K562 (cell line): Measurements from ENCODE around the gene SH3D21. TPM values are rescaled to one million over a fixed set of nuclear protein-coding genes. Genes with fewer than 3 reads are reported as not detected.

Experiments
- ATAC-seq: fragments of 200-7000 bp; cut with Tn5 transposase; 3 replicates; pipeline ENCODE4 v1.9.1; 2020; ENCODE audit warnings: moderate library complexity
- BruUV-seq: library from RNA; stranded (reverse); fragments of 400-500 nt; replicated peaks from 2 replicates; lab custom pipeline; 2021; lab: Mats Ljungman, UMichigan
- CTCF ChIA-PET: fragments of 300-600 bp; formaldehyde crosslinking; extraction: SDS; loops from one replicate; lab custom pipeline; 2021; ENCODE audit warnings: low intra/inter-chr PET ratio; lab: Yijun Ruan, JAX
- POLR2A ChIA-PET: fragments of 300-600, 350-650 bp; sonication (Branson Sonifier 250); formaldehyde crosslinking; extraction: SDS; loops from one replicate; lab custom pipeline; 2021; ENCODE audit warnings: antibody characterized with exemption, inconsistent platforms; lab: Yijun Ruan, JAX
- DNase-seq, 4 experiments: peaks; one replicate each; pipeline versions ENCODE4 v3.0.0 to v3.0.0-alpha.2; 2011 to 2018; ENCODE audit warnings: low spot score in 3 of 4, mixed read lengths in 3 of 4; ENCODE audit errors: extremely low read depth in 1 of 4
- FAIRE-seq: peaks from 2 replicates; lab custom pipeline; 2011; peaks lifted over from hg19 to GRCh38; lab: Jason Lieb, UNC
- H2AFZ ChIP-seq: 2 replicates; pipeline ENCODE4 v1.6.0; 2011; ENCODE audit warnings: low read depth, low read length, control low read depth, inconsistent platforms
- H3K27ac ChIP-seq: fragments of 200-600 bp; 3 replicates; pipeline ENCODE4 v1.8.0; 2011; ENCODE audit warnings: low read depth, mild to moderate bottlenecking, control low read depth, inconsistent platforms, low read length, moderate library complexity, mixed read lengths; ENCODE audit errors: extremely low read depth
- H3K27me3 ChIP-seq, 2 experiments: fragments of 300-600 bp in 1 of 2; 2 replicates in 1 of 2; 3 replicates in 1 of 2; pipeline versions ENCODE4 v1.6.0 to v1.8.0; 2011; ENCODE audit warnings: inconsistent platforms in 2 of 2, low read length in 2 of 2, mild to moderate bottlenecking in 1 of 2, mixed read lengths in 1 of 2, moderate library complexity in 1 of 2; ENCODE audit not compliant: control insufficient read depth in 2 of 2, insufficient read depth in 2 of 2
- H3K36me3 ChIP-seq: fragments of 300-600 bp; 3 replicates; pipeline ENCODE4 v1.8.0; 2011; ENCODE audit warnings: mild to moderate bottlenecking, low read length, inconsistent platforms; ENCODE audit not compliant: control insufficient read depth, insufficient read depth
- H3K4me1 ChIP-seq, 2 experiments: fragments of 200-600 bp in 1 of 2; replicated peaks in 1 of 2; 2 replicates in 1 of 2; 3 replicates in 1 of 2; pipeline versions ENCODE4 v1.5.1 to v1.8.0; 2011; ENCODE audit warnings: inconsistent platforms in 2 of 2, low read length in 2 of 2, mild to moderate bottlenecking in 1 of 2, mixed read lengths in 1 of 2, moderate library complexity in 1 of 2; ENCODE audit not compliant: control insufficient read depth in 2 of 2, insufficient read depth in 2 of 2
- H3K4me2 ChIP-seq: 2 replicates; pipeline ENCODE4 v1.6.1; 2011; ENCODE audit warnings: low read length, control low read depth, inconsistent platforms, mixed read lengths; ENCODE audit not compliant: insufficient read depth
- H3K4me3 ChIP-seq: fragments of 200-600 bp; sonication (generic), shearing (Covaris generic); 2 replicates; pipeline ENCODE4 v1.5.1; 2016; ENCODE audit warnings: control low read depth, inconsistent platforms
- H3K79me2 ChIP-seq: fragments of 200-600 bp; 3 replicates; pipeline ENCODE4 v1.8.0; 2011; ENCODE audit warnings: low read length, inconsistent platforms; ENCODE audit not compliant: control insufficient read depth, insufficient read depth
- H3K9ac ChIP-seq, 2 experiments: 2 replicates each; pipeline versions ENCODE4 v1.6.0 to v1.6.1; 2011; ENCODE audit warnings: low read depth in 2 of 2, low read length in 2 of 2, control low read depth in 1 of 2, inconsistent platforms in 1 of 2, mild to moderate bottlenecking in 1 of 2, mixed read lengths in 1 of 2; ENCODE audit not compliant: insufficient read depth in 1 of 2
- H3K9me1 ChIP-seq: one replicate; pipeline ENCODE4 v1.6.0; 2011; ENCODE audit warnings: inconsistent platforms, mild to moderate bottlenecking, low read length, moderate library complexity; ENCODE audit not compliant: control insufficient read depth, insufficient read depth
- H3K9me3 ChIP-seq: replicated peaks from 2 replicates; pipeline ENCODE4 v1.5.1; 2011; ENCODE audit warnings: low read depth, low read length, inconsistent platforms; ENCODE audit not compliant: control insufficient read depth, insufficient read depth
- H4K20me1 ChIP-seq: replicated peaks from 2 replicates; pipeline ENCODE4 v1.6.1; 2011; ENCODE audit warnings: low read length, inconsistent platforms, mixed read lengths; ENCODE audit not compliant: control insufficient read depth, insufficient read depth
- BRD4 ChIP-seq: fragments of 200-600 bp; sonication (generic); IDR thresholded peaks from 2 replicates; pipeline ENCODE4 v1.6.1; 2017; ENCODE audit warnings: inconsistent platforms
- HMGN3 ChIP-seq: IDR thresholded peaks from 2 replicates; pipeline ENCODE4 v1.6.1; 2011; ENCODE audit warnings: borderline replicate concordance, low read depth, mild to moderate bottlenecking, mixed read lengths, low read length; ENCODE audit not compliant: insufficient read length; ENCODE audit errors: extremely low read depth
- HNRNPLL ChIP-seq: fragments of 200-400 bp; formaldehyde crosslinking; IDR thresholded peaks from 2 replicates; pipeline ENCODE4 v1.6.1; 2017; ENCODE audit warnings: low read length, low read depth, mild to moderate bottlenecking; ENCODE audit not compliant: poor library complexity, severe bottlenecking
- MBD2 ChIP-seq: sonication (generic); IDR thresholded peaks from 2 replicates; pipeline ENCODE4 v1.6.1; 2016; ENCODE audit warnings: low read depth, borderline replicate concordance
- POLR2G ChIP-seq: fragments of 200-400 bp; formaldehyde crosslinking; IDR thresholded peaks from 2 replicates; pipeline ENCODE4 v1.6.1; 2017; ENCODE audit warnings: low read depth, mild to moderate bottlenecking, antibody characterized with exemption, low read length, moderate library complexity
- RBM22 ChIP-seq: fragments of 200-400 bp; formaldehyde crosslinking; IDR thresholded peaks from 2 replicates; pipeline ENCODE4 v1.6.1; 2018; ENCODE audit warnings: low read length, low read depth; ENCODE audit not compliant: poor library complexity, severe bottlenecking
- SMARCA4 ChIP-seq: fragments of 450-650 bp; IDR thresholded peaks from 2 replicates; pipeline ENCODE4 v1.6.1; 2016
- SP1 ChIP-seq: sonication (generic); formaldehyde crosslinking; IDR thresholded peaks from 2 replicates; pipeline ENCODE4 v1.8.1; 2022; ENCODE audit warnings: mild to moderate bottlenecking, missing genetic modification reagents
- TCF3 ChIP-seq: sonication (generic); formaldehyde crosslinking; IDR thresholded peaks from 2 replicates; pipeline ENCODE4 v1.4.0; 2020; ENCODE audit warnings: mild to moderate bottlenecking, missing genetic modification reagents
- ZNF175 ChIP-seq: fragments of 200-800 bp; sonication (Bioruptor generic); IDR thresholded peaks from 2 replicates; pipeline ENCODE4 v1.6.1; 2016; ENCODE audit warnings: low read depth, mild to moderate bottlenecking, missing genetic modification characterization, missing compliant biosample characterization
- WGBS: fragments of 100-300 bp; shearing (Covaris generic); methylation state at CpG from one replicate; pipeline ENCODE4 v1.1.6; 2016; ENCODE audit warnings: low coverage, mixed read lengths; ENCODE audit not compliant: insufficient coverage; ENCODE audit errors: missing lambda C conversion rate; 5-methylcytosine and 5-hydroxymethylcytosine counted together
- in situ Hi-C: fragments of 300-500 bp; cut with MboI; formaldehyde crosslinking; loops from 4 replicates; pipeline ENCODE4 v1.15.0; 2018; ENCODE audit warnings: inconsistent platforms, mixed read lengths
- intact Hi-C: fragments of 100-400 bp; cut with micrococcal nuclease; formaldehyde crosslinking; loops from 2 replicates; pipeline ENCODE4 v1.14.2; 2022
- polyA plus RNA-seq, 8 experiments: library from polyadenylated mRNA; depleted of rRNA in 4 of 8; stranded (reverse) in 5 of 8; unstranded in 3 of 8; fragments of >200 nt; fragmentation: Nextera tagmentation in 2 of 8; fragmentation: Illumina TruSeq in 1 of 8; extraction: Ambion mirVana in 2 of 8; extraction: Trizol in 1 of 8; gene quantifications; 2 replicates each; pipeline versions ENCODE4 v1.2.1 to v1.2.3, GENCODE V29; 2011 to 2014; ENCODE audit warnings: inconsistent platforms in 1 of 8, missing spikeins in 1 of 8
- total RNA-seq, 7 experiments: library from RNA; depleted of rRNA in 6 of 7; stranded (reverse); fragments of >200 nt in 6 of 7; fragmentation: Illumina TruSeq in 2 of 7; extraction: Trizol in 2 of 7; gene quantifications; 2 replicates each; pipeline versions ENCODE4 v1.2.1 to v1.2.3, GENCODE V29; 2011 to 2021; ENCODE audit warnings: low replicate concordance in 1 of 7

SH3D21 gene
- total and polyA plus RNA-seq, 9 of the 15 experiments (the other 6 are each of a cell fraction or from before 2014, with no cell fraction given): 0.01 to 4.7 (median 1.8) TPM

DNA sequence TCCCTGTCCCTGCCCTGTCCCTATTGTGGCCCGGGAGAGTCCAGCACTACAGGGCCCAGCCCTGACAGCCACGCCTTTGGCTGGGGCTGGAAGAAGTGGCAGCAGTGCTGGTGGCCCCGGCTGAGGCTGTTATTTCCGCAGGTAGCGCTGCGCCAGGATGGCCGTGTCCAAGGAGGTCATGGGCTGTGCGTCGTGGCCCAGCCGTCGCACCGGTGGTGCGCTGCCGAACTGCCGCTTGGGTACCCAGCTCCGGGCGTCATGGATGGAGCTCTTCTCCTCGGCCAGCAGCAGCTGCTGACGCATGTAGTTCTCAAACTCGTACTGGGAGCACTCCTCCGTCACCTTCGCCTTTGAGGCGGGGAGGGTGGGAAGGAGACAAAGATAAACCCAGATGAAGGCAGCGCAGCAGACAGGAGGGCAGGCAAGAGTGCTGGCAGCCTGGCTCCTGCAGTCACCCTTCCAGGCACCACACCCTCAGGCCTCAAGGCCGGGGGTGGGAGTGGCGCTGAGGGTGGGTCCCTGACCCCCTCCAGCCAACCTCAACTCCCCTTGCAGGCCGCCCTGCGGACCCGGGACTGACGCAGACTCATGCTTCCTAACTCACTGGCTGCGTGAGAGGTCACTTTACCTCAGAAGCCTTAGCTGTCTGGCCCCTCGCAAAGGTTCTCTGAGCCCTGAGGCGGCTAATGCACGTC lies 35.6 kb downstream of the SH3D21 start:
- DNase-seq (no peak), ATAC-seq (no peak), FAIRE-seq (no peak)
- Histone ChIP-seq H3K9me3 (no peaks in the 10 kb centered on the region), H3K36me3 (peaks cover 70% of the 10 kb centered on the region; the same call in 2 of the 3 replicates), H3K9ac (peak overlapping the region in 1 of 2 experiments; percentile 53; a peak in 2 of 4 replicates), H3K9me1 (peaks cover 5% of the 10 kb centered on the region), H3K4me1 (peaks cover 0 to 40% of the 10 kb centered on the region in 2 experiments; a peak in 3 of 5 replicates), H4K20me1 (peaks cover 4% of the 10 kb centered on the region; the same call in 1 of the 2 replicates), H3K79me2 (no peaks in the 10 kb centered on the region), H3K27ac (no peak overlapping the region), H3K4me2 (no peak overlapping the region), H2AFZ (no peak overlapping the region), H3K4me3 (no peak overlapping the region), H3K27me3 (no peaks in the 10 kb centered on the region)
- intact Hi-C loops: loop anchor here (1.0 kb wide), 1 partner anchor 79 kb away; no protein-coding TSS in a partner anchor
- 88% methylated on average over 34 of the region's 34 CpGs for whole genome bisulfite sequencing
- ChIA-PET POLR2A (interaction anchor here (0.6 to 2.0 kb wide), 7 partner anchors 10 to 482 kb away, joined by 3 to 10 read pairs (median 5); no protein-coding TSS in a partner anchor), CTCF (interaction anchor here (2.5 kb wide), 1 partner anchor 79 kb away, joined by 27 read pairs; no protein-coding TSS in a partner anchor)
- in situ Hi-C loops: no loop called here
- TF ChIP-seq ZNF175 (CRISPR knock-in tag): no peak
- TF ChIP-seq MBD2: no peak
- no peak for TF ChIP-seq SMARCA4
- TF ChIP-seq SP1 (CRISPR knock-in tag): no peak
- TF ChIP-seq HMGN3: peak; percentile 28
- no peak for TF ChIP-seq TCF3
- no peak for TF ChIP-seq BRD4
- TF ChIP-seq RBM22: peak; percentile 72
- TF ChIP-seq HNRNPLL: no peak
- peak; percentile 52; the same call in 1 of the 2 replicates for TF ChIP-seq POLR2G
- BruUV-seq: no TSS peak
